Karpas-422 (cell line): ENCODE measurements around the gene NLGN3. TPM values are rescaled to one million over a fixed set of nuclear protein-coding genes. Genes with fewer than 3 reads are reported as not detected.

Experiments
- DNase-seq: peaks from one replicate; pipeline ENCODE4 v3.0.0-alpha.2; 2015
- H2AFZ ChIP-seq: fragments of 200-600 bp; sonication (generic); 2 replicates; pipeline ENCODE4 v1.6.1; 2014; ENCODE audit warnings: antibody characterized with exemption, low read length, mixed read lengths
- H3K27ac ChIP-seq: fragments of 200-600 bp; sonication (generic); 2 replicates; pipeline ENCODE4 v1.5.1; 2014; ENCODE audit warnings: mild to moderate bottlenecking, low read length, moderate library complexity
- H3K27me3 ChIP-seq: fragments of 200-600 bp; sonication (generic); 2 replicates; pipeline ENCODE4 v1.6.1; 2014; ENCODE audit warnings: low read length, mixed read lengths
- H3K36me3 ChIP-seq: fragments of 200-600 bp; sonication (generic); 2 replicates; pipeline ENCODE4 v1.6.1; 2014; ENCODE audit warnings: low read length, mixed read lengths; ENCODE audit not compliant: insufficient read depth
- H3K4me1 ChIP-seq: fragments of 200-600 bp; sonication (generic); 2 replicates; pipeline ENCODE4 v1.6.1; 2014; ENCODE audit warnings: mild to moderate bottlenecking, low read length, mixed read lengths
- H3K4me2 ChIP-seq: fragments of 200-600 bp; sonication (generic); 2 replicates; pipeline ENCODE4 v1.6.1; 2014; ENCODE audit warnings: low read length, low read depth, mild to moderate bottlenecking; ENCODE audit not compliant: poor library complexity, severe bottlenecking
- H3K4me3 ChIP-seq: fragments of 200-600 bp; sonication (generic); 2 replicates; pipeline ENCODE4 v1.5.1; 2014; ENCODE audit warnings: mild to moderate bottlenecking, antibody characterized with exemption, low read length, mixed read lengths
- H3K79me2 ChIP-seq: fragments of 200-600 bp; sonication (generic); 2 replicates; pipeline ENCODE4 v1.6.1; 2014; ENCODE audit warnings: mild to moderate bottlenecking, low read length, mixed read lengths
- H3K9ac ChIP-seq: fragments of 200-600 bp; sonication (generic); 2 replicates; pipeline ENCODE4 v1.6.0; 2014; ENCODE audit warnings: low read length
- H3K9me2 ChIP-seq: fragments of 200-600 bp; sonication (generic), shearing (Covaris generic); replicated peaks from 2 replicates; pipeline ENCODE4 v1.6.0; 2014; ENCODE audit warnings: mild to moderate bottlenecking, low read length, moderate library complexity; ENCODE audit not compliant: insufficient read depth
- H3K9me3 ChIP-seq: fragments of 300-700, 200-600 bp; sonication (generic); 2 replicates; pipeline ENCODE4 v1.6.1; 2014; ENCODE audit warnings: low read length, mixed read lengths
- H4K20me1 ChIP-seq: fragments of 200-600 bp; sonication (generic); 2 replicates; pipeline ENCODE4 v1.6.1; 2014; ENCODE audit warnings: mild to moderate bottlenecking, antibody characterized with exemption, low read length, low read depth; ENCODE audit not compliant: insufficient read depth
- total RNA-seq: library from RNA; depleted of rRNA; stranded (reverse); fragments of >200 nt; shearing (Covaris generic); gene quantifications from 2 replicates; pipeline ENCODE4 v1.2.3, GENCODE V29; 2014; ENCODE audit warnings: low replicate concordance

Gene NLGN3
- total RNA-seq, 1 experiment from 2014 or later, result 0.86 TPM

DNA sequence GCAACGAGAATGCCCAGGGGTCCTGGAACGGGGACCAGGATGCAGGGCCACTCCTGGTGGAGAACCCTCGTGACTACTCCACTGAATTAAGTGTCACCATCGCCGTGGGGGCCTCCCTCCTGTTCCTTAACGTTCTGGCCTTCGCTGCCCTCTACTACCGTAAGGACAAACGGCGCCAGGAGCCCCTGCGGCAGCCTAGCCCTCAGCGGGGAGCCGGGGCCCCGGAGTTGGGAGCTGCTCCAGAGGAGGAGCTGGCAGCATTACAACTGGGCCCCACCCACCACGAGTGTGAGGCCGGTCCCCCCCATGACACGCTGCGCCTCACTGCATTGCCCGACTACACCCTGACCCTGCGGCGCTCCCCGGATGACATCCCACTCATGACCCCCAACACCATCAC lies 24.9 kb downstream of the NLGN3 start:
- H3K4me1 ChIP-seq, result no peaks in the 10 kb centered on the region
- no peak overlapping the region for H2AFZ ChIP-seq
- no peaks in the 10 kb centered on the region for H3K9me2 ChIP-seq

DNA sequence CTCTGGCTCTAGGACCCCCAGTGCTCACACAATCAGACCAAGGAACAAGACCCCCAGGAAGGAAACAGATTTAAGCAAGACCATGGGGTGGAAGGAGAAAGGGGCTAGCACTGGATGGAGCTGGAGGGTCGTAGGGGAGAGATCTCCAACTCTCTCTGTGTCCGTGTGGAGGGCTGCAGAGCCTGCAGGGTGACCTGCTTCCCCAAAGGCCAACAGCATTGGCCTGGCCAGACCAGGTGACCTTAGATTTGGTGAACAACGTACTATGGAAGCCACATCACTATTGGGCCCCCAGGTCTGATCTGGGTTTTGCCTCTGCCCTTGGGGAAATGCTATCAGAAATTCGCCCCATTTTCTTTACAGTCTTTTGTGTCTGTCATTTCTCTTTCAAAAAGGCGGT lies 26.0 kb downstream of the NLGN3 start:
- H3K27me3 ChIP-seq, result no peaks in the 10 kb centered on the region
- H3K9me3 ChIP-seq, result no peaks in the 10 kb centered on the region
- H3K4me2 ChIP-seq, result no peak overlapping the region
- H2AFZ ChIP-seq, result no peak overlapping the region
- H3K9me2 ChIP-seq, result no peaks in the 10 kb centered on the region
- H3K79me2 ChIP-seq, result no peaks in the 10 kb centered on the region
- no peak overlapping the region for H3K9ac ChIP-seq
- no peaks in the 10 kb centered on the region for H4K20me1 ChIP-seq
- H3K27ac ChIP-seq, result no peak overlapping the region
- DNase-seq, result no peak
- peaks cover 3% of the 10 kb centered on the region; the same call in 1 of the 2 replicates for H3K36me3 ChIP-seq
- H3K4me1 ChIP-seq, result no peaks in the 10 kb centered on the region
- no peak overlapping the region for H3K4me3 ChIP-seq

More for the DNA sequence above, 24.9 kb downstream of the NLGN3 start:
- no peaks in the 10 kb centered on the region for H4K20me1 ChIP-seq
- no peaks in the 10 kb centered on the region for H3K36me3 ChIP-seq
- no peak overlapping the region for H3K27ac ChIP-seq
- H3K9me3 ChIP-seq, result no peaks in the 10 kb centered on the region
- H3K4me2 ChIP-seq, result no peak overlapping the region
- no peak overlapping the region for H3K9ac ChIP-seq
- DNase-seq, result no peak
- H3K27me3 ChIP-seq, result no peaks in the 10 kb centered on the region
- H3K4me3 ChIP-seq, result no peak overlapping the region
- H3K79me2 ChIP-seq, result no peaks in the 10 kb centered on the region

DNA sequence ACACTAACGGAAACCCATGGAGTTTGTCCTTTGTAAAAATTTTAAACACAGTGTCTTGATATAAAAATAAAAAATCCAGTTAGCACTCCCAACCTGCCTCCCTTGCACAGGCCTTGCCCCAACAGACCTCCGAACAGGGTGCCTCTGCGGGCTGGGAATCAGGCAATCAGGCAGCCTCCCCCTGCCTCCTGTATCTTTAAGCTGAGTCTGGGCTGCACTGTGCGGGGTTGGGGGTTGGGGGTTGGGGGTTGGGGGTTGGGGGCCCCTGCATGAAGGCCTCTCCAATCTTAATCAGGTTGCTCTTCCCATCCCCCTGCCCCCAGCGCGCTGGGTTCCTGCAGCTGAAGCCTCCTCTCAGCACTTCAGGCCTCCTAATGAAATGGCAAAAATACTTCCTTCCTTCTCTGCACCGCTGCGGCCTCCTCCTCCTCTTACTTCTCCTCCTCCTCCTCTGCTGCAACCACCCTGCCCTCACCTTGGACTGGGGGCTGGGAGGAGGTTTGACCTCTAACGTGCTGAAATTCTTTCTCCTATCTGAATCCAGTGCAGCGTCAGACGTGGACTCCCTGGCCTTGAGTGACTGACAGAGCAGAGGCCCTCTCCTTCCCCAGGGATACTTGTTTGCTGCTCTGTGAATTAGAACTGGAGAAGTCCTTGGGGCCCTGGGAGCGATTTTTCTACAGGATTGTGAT lies 26.6 kb downstream of the NLGN3 start:
- no peaks in the 10 kb centered on the region for H3K27me3 ChIP-seq
- H3K27ac ChIP-seq, result no peak overlapping the region
- H3K79me2 ChIP-seq, result no peaks in the 10 kb centered on the region
- no peak overlapping the region for H3K9ac ChIP-seq
- H3K4me2 ChIP-seq, result no peak overlapping the region
- no peak overlapping the region for H2AFZ ChIP-seq
- no peaks in the 10 kb centered on the region for H3K9me2 ChIP-seq
- no peaks in the 10 kb centered on the region for H3K4me1 ChIP-seq
- H3K4me3 ChIP-seq, result no peak overlapping the region
- no peak for DNase-seq
- H3K9me3 ChIP-seq, result no peaks in the 10 kb centered on the region
- H4K20me1 ChIP-seq, result no peaks in the 10 kb centered on the region
- peaks cover 3% of the 10 kb centered on the region; the same call in 1 of the 2 replicates for H3K36me3 ChIP-seq

- no peaks in the 10 kb centered on the region for H3K79me2 ChIP-seq
- no peak overlapping the region for H3K4me3 ChIP-seq
- H3K9me2 ChIP-seq, result no peaks in the 10 kb centered on the region
- H3K9ac ChIP-seq, result no peak overlapping the region
- H4K20me1 ChIP-seq, result no peaks in the 10 kb centered on the region
- no peak overlapping the region for H3K27ac ChIP-seq
- H2AFZ ChIP-seq, result no peak overlapping the region
- no peak for DNase-seq
- no peaks in the 10 kb centered on the region for H3K4me1 ChIP-seq
- no peak overlapping the region for H3K4me2 ChIP-seq
- H3K9me3 ChIP-seq, result no peaks in the 10 kb centered on the region
- H3K36me3 ChIP-seq, result peaks cover 5% of the 10 kb centered on the region; the same call in 1 of the 2 replicates
- H3K27me3 ChIP-seq, result no peaks in the 10 kb centered on the region
These were observed 28.8 kb downstream of the NLGN3 start for GRCh38 chrX:71173440-71173839.

DNA sequence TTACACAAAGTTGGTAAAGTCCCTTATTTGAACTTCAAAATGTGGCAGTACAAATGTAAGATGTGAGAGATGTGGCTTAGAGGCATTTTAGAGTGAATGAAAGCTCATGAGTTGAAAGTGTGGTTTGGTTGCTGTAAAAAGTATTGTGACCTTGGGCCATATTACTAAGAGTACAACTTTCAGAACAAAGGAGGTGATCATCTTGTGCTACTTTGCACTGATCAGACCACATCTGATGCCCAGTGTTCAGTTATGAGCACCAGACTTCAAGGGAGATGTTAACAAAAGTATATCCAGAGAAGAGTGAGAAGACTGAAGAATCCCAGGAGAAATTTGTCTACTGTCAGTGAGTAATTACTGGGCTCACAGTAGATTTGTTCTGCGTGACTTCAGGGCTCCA lies 30.2 kb downstream of the NLGN3 start:
- DNase-seq, result no peak
- H3K4me2 ChIP-seq, result no peak overlapping the region
- H2AFZ ChIP-seq, result no peak overlapping the region
- no peaks in the 10 kb centered on the region for H3K27me3 ChIP-seq
- H3K9ac ChIP-seq, result no peak overlapping the region
- peaks cover 5% of the 10 kb centered on the region; the same call in 1 of the 2 replicates for H3K36me3 ChIP-seq
- no peaks in the 10 kb centered on the region for H3K9me3 ChIP-seq
- no peak overlapping the region for H3K27ac ChIP-seq
- no peaks in the 10 kb centered on the region for H4K20me1 ChIP-seq
- no peaks in the 10 kb centered on the region for H3K4me1 ChIP-seq
- H3K79me2 ChIP-seq, result no peaks in the 10 kb centered on the region
- H3K9me2 ChIP-seq, result no peaks in the 10 kb centered on the region
- no peak overlapping the region for H3K4me3 ChIP-seq

DNA sequence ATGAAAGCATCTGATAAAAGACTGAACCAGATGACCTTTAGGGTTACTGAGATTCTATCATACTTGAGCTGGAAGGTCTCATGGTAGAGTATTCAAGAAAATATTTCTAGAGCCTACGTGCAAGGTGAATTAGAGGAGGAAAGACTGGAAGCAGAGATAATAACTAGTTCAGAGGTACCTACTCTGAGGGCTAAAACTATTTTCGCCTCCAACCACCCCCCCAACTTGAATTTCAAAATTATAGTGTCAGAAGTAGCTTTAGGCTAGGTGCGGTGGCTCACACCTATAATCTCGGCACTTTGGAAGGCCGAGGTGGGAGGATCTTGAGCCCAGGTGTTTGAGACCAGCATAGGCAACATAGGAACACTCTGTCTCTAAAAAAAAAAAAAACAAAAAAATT lies 30.9 kb downstream of the NLGN3 start:
- no peaks in the 10 kb centered on the region for H3K9me2 ChIP-seq
- no peak overlapping the region for H3K9ac ChIP-seq
- no peak overlapping the region for H3K27ac ChIP-seq
- H3K9me3 ChIP-seq, result no peaks in the 10 kb centered on the region
- no peaks in the 10 kb centered on the region for H3K27me3 ChIP-seq
- no peak overlapping the region for H3K4me2 ChIP-seq
- H3K79me2 ChIP-seq, result no peaks in the 10 kb centered on the region
- no peaks in the 10 kb centered on the region for H4K20me1 ChIP-seq
- no peak overlapping the region for H3K4me3 ChIP-seq
- H3K36me3 ChIP-seq, result peaks cover 5% of the 10 kb centered on the region; the same call in 1 of the 2 replicates
- H2AFZ ChIP-seq, result no peak overlapping the region
- peaks cover 3% of the 10 kb centered on the region for H3K4me1 ChIP-seq
- no peak for DNase-seq

DNA sequence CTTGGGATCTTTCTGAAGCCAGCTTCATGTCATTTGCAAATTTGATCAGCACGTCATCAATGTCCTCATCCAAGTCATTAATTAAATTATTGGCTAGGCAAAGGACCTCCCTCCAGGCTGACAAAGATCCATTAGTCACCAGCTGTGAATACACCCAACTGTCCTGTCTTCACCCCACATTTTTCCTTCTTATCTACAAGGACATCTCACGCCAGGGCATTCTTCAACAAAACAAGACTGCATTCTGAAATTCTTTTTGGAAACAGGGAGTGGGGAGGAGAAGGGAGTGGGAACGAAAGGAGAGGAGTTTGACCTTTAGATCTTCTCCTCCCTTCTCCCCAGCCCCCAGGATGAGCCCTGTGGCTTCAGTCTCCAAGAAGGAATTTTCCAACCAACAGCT lies 32.7 kb downstream of the NLGN3 start:
- no peaks in the 10 kb centered on the region for H3K27me3 ChIP-seq
- no peak overlapping the region for H2AFZ ChIP-seq

DNA sequence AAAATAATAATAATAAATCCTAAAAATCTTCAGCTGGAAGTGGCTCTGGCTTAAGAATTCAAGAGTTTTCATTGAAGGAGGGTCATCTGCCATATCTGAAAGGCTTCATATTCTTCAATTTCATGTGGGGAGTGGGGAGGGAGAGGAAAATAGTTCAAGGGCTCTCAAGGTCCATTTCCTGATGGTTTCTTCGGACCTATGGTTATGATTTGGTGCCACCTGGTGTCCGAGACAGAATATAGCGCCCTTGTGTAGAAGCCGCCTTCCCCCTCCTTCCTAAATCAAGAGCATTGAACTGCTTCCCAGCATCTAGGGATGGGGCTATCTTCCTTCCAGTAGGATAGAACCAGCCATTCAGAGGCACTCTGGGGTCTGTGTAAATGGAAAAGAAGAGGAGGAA lies 34.3 kb downstream of the NLGN3 start:
- Histone ChIP-seq H4K20me1 (no peaks in the 10 kb centered on the region), H3K4me3 (no peak overlapping the region), H3K36me3 (peaks cover 5% of the 10 kb centered on the region; the same call in 1 of the 2 replicates), H2AFZ (no peak overlapping the region), H3K9me2 (no peaks in the 10 kb centered on the region), H3K9me3 (no peaks in the 10 kb centered on the region), H3K27me3 (no peaks in the 10 kb centered on the region), H3K27ac (no peak overlapping the region), H3K4me1 (peaks cover 26% of the 10 kb centered on the region), H3K79me2 (peaks cover 3% of the 10 kb centered on the region; the same call in 1 of the 2 replicates), H3K4me2 (no peak overlapping the region), H3K9ac (no peak overlapping the region)
- DNase-seq, result peak; percentile 87

More for the DNA sequence above, 32.7 kb downstream of the NLGN3 start:
- no peak overlapping the region for H3K9ac ChIP-seq
- DNase-seq, result no peak
- peaks cover 3% of the 10 kb centered on the region; the same call in 1 of the 2 replicates for H3K79me2 ChIP-seq
- H3K27ac ChIP-seq, result no peak overlapping the region
- peaks cover 15% of the 10 kb centered on the region for H3K4me1 ChIP-seq
- H4K20me1 ChIP-seq, result no peaks in the 10 kb centered on the region
- no peak overlapping the region for H3K4me3 ChIP-seq
- H3K36me3 ChIP-seq, result peaks cover 5% of the 10 kb centered on the region; the same call in 1 of the 2 replicates
- H3K9me3 ChIP-seq, result no peaks in the 10 kb centered on the region
- H3K9me2 ChIP-seq, result no peaks in the 10 kb centered on the region
- H3K4me2 ChIP-seq, result no peak overlapping the region
